Epithelial cell of proximal tubule (primary cell): ENCODE results near the gene SCN4B. TPM values are rescaled to one million over a fixed set of nuclear protein-coding genes. Genes with fewer than 3 reads are reported as not detected.

Source experiments
- DNase-seq: peaks from one replicate; pipeline ENCODE4 v3.0.0-alpha.2; 2011; ENCODE audit warnings: low read depth
- H3K4me3 ChIP-seq: 2 replicates; pipeline ENCODE4 v1.5.1; 2011; ENCODE audit warnings: low read depth, mild to moderate bottlenecking, low read length
- total RNA-seq: library from RNA; depleted of rRNA; stranded (reverse); fragments of >200 nt; gene quantifications from 2 replicates; pipeline ENCODE4 v1.2.3, GENCODE V29; 2015
- TF ChIP-seq, protein P1 (sequence below): conservative IDR thresholded peaks from 2 replicates; pipeline ENCODE4 v1.5.1; 2012; ENCODE audit warnings: low read depth, mild to moderate bottlenecking, low read length

Gene SCN4B
- total RNA-seq, 1 donor from 2014 or later: under 0.01 TPM

DNA sequence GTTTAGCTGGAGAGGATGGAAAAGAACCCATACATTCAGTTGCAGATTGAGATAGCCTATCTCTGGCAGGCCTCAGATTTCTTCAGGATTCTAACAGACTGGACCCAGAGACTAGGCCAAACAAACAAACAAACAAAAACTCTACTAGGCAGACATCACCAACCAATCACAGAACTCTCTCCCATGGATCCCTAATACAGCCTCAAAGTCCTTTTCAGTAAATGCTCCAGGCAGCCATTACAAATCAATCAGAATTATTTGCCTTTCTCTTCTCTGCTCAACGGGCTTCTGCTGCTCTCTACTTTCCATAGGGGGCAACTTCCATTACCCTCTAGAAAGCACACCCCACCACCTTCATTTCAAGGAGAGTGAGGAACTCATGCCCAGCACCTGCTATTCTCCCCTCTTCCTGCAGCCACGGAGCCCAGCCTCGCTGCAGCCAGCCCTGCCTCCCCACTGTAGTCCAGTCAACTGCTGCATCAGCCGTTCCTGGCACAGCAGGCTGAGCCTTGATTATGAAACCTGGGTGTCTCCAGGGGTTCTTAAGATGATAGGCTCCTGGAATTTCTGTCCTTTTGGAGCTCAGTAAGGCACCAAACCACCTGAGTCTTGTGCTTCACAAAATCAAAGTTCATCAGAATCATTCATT is 46.8 kb downstream of the SCN4B start:
- TF ChIP-seq, protein P1, sequence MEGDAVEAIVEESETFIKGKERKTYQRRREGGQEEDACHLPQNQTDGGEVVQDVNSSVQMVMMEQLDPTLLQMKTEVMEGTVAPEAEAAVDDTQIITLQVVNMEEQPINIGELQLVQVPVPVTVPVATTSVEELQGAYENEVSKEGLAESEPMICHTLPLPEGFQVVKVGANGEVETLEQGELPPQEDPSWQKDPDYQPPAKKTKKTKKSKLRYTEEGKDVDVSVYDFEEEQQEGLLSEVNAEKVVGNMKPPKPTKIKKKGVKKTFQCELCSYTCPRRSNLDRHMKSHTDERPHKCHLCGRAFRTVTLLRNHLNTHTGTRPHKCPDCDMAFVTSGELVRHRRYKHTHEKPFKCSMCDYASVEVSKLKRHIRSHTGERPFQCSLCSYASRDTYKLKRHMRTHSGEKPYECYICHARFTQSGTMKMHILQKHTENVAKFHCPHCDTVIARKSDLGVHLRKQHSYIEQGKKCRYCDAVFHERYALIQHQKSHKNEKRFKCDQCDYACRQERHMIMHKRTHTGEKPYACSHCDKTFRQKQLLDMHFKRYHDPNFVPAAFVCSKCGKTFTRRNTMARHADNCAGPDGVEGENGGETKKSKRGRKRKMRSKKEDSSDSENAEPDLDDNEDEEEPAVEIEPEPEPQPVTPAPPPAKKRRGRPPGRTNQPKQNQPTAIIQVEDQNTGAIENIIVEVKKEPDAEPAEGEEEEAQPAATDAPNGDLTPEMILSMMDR: no peak
- H3K4me3 ChIP-seq: no peak overlapping the region
- no peak for DNase-seq

DNA sequence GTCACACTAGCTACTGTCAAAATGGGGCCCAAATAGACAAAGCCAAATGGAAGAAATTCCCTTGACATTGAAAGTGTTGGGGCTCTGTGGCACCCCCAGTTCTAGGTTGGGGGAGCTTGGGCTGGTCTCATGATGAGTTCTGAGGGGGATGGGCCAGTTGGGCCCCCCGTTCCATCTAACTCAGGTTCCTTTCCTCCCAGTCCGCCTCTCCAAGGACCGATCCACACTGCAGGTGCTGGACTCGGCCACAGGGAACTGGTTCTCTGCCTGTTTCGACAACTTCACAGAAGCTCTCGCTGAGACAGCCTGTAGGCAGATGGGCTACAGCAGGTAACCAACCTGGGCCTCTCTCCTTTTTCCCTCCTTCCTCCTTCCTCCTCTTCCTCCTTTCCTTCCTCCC is 48.1 kb downstream of the SCN4B start:
- TF ChIP-seq, protein P1: no peak
- H3K4me3 ChIP-seq: no peak overlapping the region
- no peak for DNase-seq

DNA sequence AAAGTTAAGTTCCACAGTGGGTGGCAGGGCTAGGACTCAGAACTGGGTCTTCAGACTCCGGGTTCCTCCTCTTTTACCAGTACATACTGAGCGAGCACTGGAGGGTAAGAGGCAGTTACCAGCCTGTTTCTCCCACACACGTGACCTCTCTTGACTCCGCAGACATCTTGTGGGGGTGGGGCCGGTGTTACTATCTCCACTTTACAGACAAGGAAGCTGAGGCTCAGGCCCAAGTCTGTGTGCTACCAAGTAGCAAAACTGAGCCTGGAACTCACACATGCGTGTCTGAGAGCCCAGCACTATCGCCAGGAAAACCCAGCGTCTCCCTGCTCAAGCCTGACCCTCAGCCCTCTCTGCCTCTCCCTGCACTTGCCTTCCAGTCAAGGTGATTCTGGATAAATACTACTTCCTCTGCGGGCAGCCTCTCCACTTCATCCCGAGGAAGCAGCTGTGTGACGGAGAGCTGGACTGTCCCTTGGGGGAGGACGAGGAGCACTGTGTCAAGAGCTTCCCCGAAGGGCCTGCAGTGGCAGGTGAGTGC is 49.8 kb downstream of the SCN4B start:
- no peak for DNase-seq
- TF ChIP-seq, protein P1: no peak
- no peak overlapping the region for H3K4me3 ChIP-seq

DNA sequence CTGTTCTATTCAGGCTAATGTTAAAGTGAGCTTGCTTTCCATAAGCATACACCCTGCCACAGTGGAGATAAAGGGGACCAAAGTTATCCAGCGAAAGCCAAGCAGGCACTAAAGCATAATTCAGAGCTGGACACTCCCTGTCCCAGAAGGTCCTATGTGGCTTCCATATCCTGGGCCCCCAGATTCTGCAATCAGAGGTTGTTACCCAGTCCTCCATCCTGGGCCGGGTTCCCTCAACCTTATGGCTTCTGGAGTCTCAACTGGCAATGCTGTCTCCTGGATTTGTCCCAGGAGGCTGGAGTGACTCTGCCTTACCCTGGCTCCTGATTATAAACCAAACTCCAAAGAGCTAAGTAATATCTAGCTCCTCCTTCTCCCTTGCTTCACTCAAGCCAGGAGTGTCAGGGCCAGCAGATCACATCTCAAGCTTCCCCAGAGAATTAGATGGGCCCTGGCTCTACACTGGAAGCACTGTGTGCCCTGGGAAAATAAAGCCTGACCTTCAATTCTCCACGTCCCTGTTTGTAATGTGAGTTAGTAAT is 51.9 kb downstream of the SCN4B start:
- TF ChIP-seq, protein P1: no peak
- no peak for DNase-seq
- no peak overlapping the region for H3K4me3 ChIP-seq

DNA sequence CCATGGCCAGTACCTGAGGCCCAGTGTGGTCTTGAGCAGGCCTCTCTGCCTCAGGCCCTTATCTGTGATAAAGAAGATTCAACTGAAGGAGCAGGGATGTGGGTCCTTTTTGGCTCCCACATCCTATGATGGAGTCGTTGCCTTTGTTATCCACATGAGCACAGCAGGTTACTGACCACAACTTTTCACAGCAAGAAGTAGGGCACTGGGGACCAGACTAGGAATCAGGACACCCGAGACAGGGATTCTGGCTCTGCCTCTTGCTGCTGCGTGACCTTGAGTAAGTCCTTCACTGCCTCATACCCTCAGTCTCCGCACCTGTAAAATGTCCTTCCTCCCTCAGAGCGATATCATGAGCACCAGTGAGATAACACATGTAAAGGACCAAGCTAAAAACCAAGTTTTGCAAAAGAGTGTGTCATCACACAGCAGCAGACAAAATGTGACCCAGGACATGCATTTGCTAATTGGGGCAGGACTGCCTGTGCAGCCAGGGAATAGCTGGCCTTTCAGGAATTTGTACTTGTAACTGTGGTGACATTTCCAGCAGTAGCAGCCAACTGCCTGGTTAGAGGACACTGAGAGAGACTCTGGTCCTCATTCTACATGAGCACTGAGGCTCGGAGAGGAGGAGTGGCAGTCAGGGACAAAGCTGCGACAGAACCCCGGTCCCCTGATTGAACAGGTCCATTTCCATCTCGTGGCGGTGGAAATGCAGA is 52.6 kb downstream of the SCN4B start:
- H3K4me3 ChIP-seq: no peak overlapping the region
- TF ChIP-seq, protein P1: no peak
- no peak for DNase-seq

DNA sequence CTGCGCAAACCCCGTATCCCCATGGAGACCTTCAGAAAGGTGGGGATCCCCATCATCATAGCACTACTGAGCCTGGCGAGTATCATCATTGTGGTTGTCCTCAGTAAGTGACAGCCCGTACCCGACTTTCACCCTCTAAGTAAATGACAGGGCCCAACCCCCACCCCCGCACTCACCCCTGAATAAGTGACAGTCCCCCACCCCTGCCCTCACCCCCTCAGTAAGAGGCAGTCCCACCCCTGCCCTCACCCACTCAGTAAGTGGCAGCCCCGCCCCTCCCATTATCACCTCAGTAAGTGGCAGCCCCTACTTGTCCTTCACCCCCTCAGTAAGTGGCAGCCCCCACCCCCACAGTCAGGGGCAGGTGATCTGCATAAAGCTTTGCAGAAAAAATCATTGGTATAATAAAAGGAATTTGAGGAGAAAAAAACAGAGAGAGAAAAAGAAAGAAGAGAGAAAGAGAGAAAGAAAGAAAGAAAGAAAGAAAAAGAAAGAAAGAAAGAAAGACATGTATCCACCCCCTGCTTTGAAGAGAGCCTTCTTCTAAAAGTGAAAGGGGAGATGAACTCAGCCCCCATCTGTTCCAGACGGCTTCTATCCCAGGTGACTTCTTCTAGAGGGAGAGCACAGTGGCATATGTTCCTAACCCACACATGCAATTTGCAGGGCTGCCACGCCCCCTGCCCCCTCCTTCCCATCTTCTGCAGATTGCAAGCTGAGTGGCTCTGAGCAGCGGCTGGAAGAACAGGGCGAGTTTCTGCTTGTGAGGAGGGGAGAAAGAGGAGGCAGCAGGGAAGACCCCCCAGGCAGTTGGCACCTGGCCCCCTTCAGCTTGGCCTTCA is 53.4 kb downstream of the SCN4B start:
- no peak overlapping the region for H3K4me3 ChIP-seq
- DNase-seq: no peak
- TF ChIP-seq, protein P1: no peak
